Neutrophil (primary cell): ENCODE results near the gene TLR8.
A peak's percentile ranks its signal among the peaks of the same experiment; 100 is the strongest.

Source experiments
- H3K27ac ChIP-seq: fragments of 200-600 bp; sonication (generic); 2 replicates; pipeline ENCODE4 v1.5.1; 2016; ENCODE audit warnings: mild to moderate bottlenecking, moderate library complexity
- H3K27me3 ChIP-seq: fragments of 200-600 bp; sonication (generic); 2 replicates; pipeline ENCODE4 v1.6.0; 2016; ENCODE audit warnings: mild to moderate bottlenecking
- H3K36me3 ChIP-seq: fragments of 200-600 bp; sonication (generic); 2 replicates; pipeline ENCODE4 v1.5.1; 2017
- H3K4me1 ChIP-seq, 2 experiments: fragments of 200-600 bp in 1 of 2; sonication (generic) in 1 of 2; 1 replicate in 1 of 2; 2 replicates in 1 of 2; pipeline versions ENCODE4 v1.5.1 to v1.6.1; 2013 to 2016; ENCODE audit warnings: low read depth in 1 of 2, low read length in 1 of 2, mild to moderate bottlenecking in 1 of 2, moderate library complexity in 1 of 2; ENCODE audit not compliant: control insufficient read depth in 1 of 2, insufficient read depth in 1 of 2
- H3K4me3 ChIP-seq, 2 experiments: fragments of 200-600 bp in 1 of 2; sonication (generic) in 1 of 2; 1 replicate in 1 of 2; 2 replicates in 1 of 2; pipeline ENCODE4 v1.5.1; 2013 to 2016; ENCODE audit warnings: low read depth in 1 of 2, low read length in 1 of 2, mild to moderate bottlenecking in 1 of 2, moderate library complexity in 1 of 2
- H3K9me3 ChIP-seq: fragments of 200-600 bp; sonication (generic); 2 replicates; pipeline ENCODE4 v1.5.1; 2016
- TF ChIP-seq, protein P1 (sequence below): fragments of 200-600 bp; sonication (generic); IDR thresholded peaks from 2 replicates; pipeline ENCODE4 v1.5.1; 2016; ENCODE audit warnings: antibody characterized with exemption

The TLR8 gene

DNA sequence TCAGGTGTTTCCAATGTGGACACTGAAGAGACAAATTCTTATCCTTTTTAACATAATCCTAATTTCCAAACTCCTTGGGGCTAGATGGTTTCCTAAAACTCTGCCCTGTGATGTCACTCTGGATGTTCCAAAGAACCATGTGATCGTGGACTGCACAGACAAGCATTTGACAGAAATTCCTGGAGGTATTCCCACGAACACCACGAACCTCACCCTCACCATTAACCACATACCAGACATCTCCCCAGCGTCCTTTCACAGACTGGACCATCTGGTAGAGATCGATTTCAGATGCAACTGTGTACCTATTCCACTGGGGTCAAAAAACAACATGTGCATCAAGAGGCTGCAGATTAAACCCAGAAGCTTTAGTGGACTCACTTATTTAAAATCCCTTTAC is 20.9 kb upstream of the TLR8 start:
- TF ChIP-seq, protein P1, sequence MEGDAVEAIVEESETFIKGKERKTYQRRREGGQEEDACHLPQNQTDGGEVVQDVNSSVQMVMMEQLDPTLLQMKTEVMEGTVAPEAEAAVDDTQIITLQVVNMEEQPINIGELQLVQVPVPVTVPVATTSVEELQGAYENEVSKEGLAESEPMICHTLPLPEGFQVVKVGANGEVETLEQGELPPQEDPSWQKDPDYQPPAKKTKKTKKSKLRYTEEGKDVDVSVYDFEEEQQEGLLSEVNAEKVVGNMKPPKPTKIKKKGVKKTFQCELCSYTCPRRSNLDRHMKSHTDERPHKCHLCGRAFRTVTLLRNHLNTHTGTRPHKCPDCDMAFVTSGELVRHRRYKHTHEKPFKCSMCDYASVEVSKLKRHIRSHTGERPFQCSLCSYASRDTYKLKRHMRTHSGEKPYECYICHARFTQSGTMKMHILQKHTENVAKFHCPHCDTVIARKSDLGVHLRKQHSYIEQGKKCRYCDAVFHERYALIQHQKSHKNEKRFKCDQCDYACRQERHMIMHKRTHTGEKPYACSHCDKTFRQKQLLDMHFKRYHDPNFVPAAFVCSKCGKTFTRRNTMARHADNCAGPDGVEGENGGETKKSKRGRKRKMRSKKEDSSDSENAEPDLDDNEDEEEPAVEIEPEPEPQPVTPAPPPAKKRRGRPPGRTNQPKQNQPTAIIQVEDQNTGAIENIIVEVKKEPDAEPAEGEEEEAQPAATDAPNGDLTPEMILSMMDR: no peak
- Histone ChIP-seq H3K9me3 (no peaks in the 10 kb centered on the region), H3K4me3 (no peak overlapping the region), H3K27ac (no peak overlapping the region), H3K36me3 (no peaks in the 10 kb centered on the region), H3K4me1 (peaks cover 10 to 12% of the 10 kb centered on the region in 2 experiments), H3K27me3 (no peaks in the 10 kb centered on the region)

DNA sequence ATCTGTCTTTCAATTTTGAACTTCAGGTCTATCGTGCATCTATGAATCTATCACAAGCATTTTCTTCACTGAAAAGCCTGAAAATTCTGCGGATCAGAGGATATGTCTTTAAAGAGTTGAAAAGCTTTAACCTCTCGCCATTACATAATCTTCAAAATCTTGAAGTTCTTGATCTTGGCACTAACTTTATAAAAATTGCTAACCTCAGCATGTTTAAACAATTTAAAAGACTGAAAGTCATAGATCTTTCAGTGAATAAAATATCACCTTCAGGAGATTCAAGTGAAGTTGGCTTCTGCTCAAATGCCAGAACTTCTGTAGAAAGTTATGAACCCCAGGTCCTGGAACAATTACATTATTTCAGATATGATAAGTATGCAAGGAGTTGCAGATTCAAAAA is 19.9 kb upstream of the TLR8 start:
- TF ChIP-seq, protein P1: no peak
- no peaks in the 10 kb centered on the region for H3K36me3 ChIP-seq
- H3K9me3 ChIP-seq: no peaks in the 10 kb centered on the region
- no peak overlapping the region for H3K27ac ChIP-seq
- no peak overlapping the region for H3K4me3 ChIP-seq
- peaks cover 21 to 23% of the 10 kb centered on the region in 2 experiments for H3K4me1 ChIP-seq
- H3K27me3 ChIP-seq: no peaks in the 10 kb centered on the region

DNA sequence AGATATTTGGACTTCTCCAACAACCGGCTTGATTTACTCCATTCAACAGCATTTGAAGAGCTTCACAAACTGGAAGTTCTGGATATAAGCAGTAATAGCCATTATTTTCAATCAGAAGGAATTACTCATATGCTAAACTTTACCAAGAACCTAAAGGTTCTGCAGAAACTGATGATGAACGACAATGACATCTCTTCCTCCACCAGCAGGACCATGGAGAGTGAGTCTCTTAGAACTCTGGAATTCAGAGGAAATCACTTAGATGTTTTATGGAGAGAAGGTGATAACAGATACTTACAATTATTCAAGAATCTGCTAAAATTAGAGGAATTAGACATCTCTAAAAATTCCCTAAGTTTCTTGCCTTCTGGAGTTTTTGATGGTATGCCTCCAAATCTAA is 19.3 kb upstream of the TLR8 start:
- Histone ChIP-seq H3K36me3 (no peaks in the 10 kb centered on the region), H3K4me3 (no peak overlapping the region), H3K27me3 (no peaks in the 10 kb centered on the region), H3K4me1 (peaks cover 27% of the 10 kb centered on the region in 2 experiments), H3K9me3 (no peaks in the 10 kb centered on the region), H3K27ac (no peak overlapping the region)
- TF ChIP-seq, protein P1: no peak

DNA sequence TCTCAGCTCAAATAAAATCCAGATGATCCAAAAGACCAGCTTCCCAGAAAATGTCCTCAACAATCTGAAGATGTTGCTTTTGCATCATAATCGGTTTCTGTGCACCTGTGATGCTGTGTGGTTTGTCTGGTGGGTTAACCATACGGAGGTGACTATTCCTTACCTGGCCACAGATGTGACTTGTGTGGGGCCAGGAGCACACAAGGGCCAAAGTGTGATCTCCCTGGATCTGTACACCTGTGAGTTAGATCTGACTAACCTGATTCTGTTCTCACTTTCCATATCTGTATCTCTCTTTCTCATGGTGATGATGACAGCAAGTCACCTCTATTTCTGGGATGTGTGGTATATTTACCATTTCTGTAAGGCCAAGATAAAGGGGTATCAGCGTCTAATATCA is 18.7 kb upstream of the TLR8 start:
- Histone ChIP-seq H3K4me3 (no peak overlapping the region), H3K27me3 (no peaks in the 10 kb centered on the region), H3K36me3 (no peaks in the 10 kb centered on the region), H3K27ac (no peak overlapping the region), H3K9me3 (no peaks in the 10 kb centered on the region), H3K4me1 (peaks cover 33% of the 10 kb centered on the region in 2 experiments)
- TF ChIP-seq, protein P1: no peak

DNA sequence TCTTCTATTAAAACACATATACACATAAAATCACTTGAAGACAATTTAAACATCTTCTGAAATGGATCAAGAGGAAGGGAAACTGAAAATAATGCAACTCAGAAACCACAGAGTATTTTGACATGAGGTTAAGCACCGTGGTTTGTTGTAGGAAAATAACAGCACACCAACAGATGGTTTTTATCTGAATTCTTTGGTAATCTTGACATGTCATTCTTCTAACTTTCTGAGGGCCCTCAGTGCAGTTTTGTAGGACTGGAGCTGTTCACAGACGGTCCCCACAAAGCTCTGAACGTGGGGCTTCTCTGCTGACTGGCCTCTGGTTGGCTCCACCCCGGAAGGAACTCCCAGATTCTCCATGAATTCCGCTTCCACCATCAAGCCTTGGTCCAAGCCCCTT is 16.0 kb upstream of the TLR8 start:
- Histone ChIP-seq H3K27ac (peak overlapping the region; percentile 89), H3K36me3 (no peaks in the 10 kb centered on the region), H3K4me3 (peak overlapping the region; percentile 31 to 35), H3K4me1 (peaks cover 50 to 52% of the 10 kb centered on the region in 2 experiments), H3K9me3 (no peaks in the 10 kb centered on the region), H3K27me3 (no peaks in the 10 kb centered on the region)
- TF ChIP-seq, protein P1: no peak

DNA sequence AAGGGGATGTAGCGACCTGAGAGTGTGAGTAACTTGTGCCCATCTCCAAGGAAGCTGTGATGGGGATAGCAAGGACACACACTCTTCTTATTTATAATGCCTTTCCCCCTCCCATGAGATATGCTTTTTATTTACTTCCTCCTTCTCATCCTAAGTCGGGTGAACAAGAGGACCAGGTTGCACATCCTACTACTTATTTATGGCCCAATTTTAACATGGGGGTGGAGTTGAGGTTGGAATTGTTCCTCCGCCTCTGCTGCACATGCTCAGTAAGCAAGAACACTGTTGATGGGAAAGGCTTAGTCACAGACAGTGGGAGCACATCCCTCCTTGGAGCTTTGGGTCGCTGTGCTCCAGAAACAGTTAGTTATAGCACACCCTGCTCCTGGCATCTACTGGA is 15.2 kb upstream of the TLR8 start:
- Histone ChIP-seq H3K4me1 (peaks cover 57 to 58% of the 10 kb centered on the region in 2 experiments), H3K27me3 (no peaks in the 10 kb centered on the region), H3K4me3 (peak overlapping the region in 1 of 2 experiments; percentile 35), H3K9me3 (no peaks in the 10 kb centered on the region), H3K36me3 (no peaks in the 10 kb centered on the region), H3K27ac (peak overlapping the region; percentile 89)
- TF ChIP-seq, protein P1: no peak
